CD4-positive, alpha-beta T cell treated with Interleukin-12 subunit alpha and Interleukin-12 subunit beta, for 1 hour (primary cell): ENCODE results near the gene TRIP4.
"Not testable (repeated sequence)": the region's sequence is repeated elsewhere in the genome, so short reads cannot be mapped to it uniquely, and the experiment has no call there.

ENCODE experiments used
- DNase-seq: peaks from one replicate; pipeline ENCODE4 v3.0.0-alpha.2; 2020

TRIP4 gene

GRCh38 chr15:64490598-64491259, 103.1 kb downstream of the TRIP4 start:
- no peak for DNase-seq

GRCh38 chr15:64493641-64494040, 106.0 kb downstream of the TRIP4 start:
- DNase-seq = no peak

- DNase-seq = not testable (repeated sequence)
These were observed 108.3 kb downstream of the TRIP4 start for GRCh38 chr15:64495968-64496367.

GRCh38 chr15:64500695-64501395, 113.2 kb downstream of the TRIP4 start:
- DNase-seq = no peak

GRCh38 chr15:64501396-64501715, 113.7 kb downstream of the TRIP4 start:
- no peak for DNase-seq

- DNase-seq = no peak
These were observed 114.5 kb downstream of the TRIP4 start for GRCh38 chr15:64502151-64502550.

GRCh38 chr15:64502551-64502950, 114.9 kb downstream of the TRIP4 start:
- no peak for DNase-seq

- DNase-seq = peak; percentile 14
These were observed 115.6 kb downstream of the TRIP4 start for GRCh38 chr15:64503197-64503596.

GRCh38 chr15:64503640-64504039, 116.0 kb downstream of the TRIP4 start:
- DNase-seq = peak; percentile 24
